Endothelial cell of umbilical vein (primary cell): ENCODE measurements around the gene MAP7D3.

Source experiments
- EZH2 ChIP-seq: IDR thresholded peaks from 2 replicates; pipeline ENCODE4 v1.6.1; 2012; ENCODE audit warnings: borderline replicate concordance, low read depth, mild to moderate bottlenecking, moderate library complexity, low read length, inconsistent platforms; ENCODE audit not compliant: severe bottlenecking
- GATA2 ChIP-seq: IDR thresholded peaks from 2 replicates; pipeline ENCODE4 v1.7.0; 2011; ENCODE audit warnings: low read depth, mild to moderate bottlenecking, moderate library complexity, mixed read lengths, low read length; ENCODE audit not compliant: insufficient read length, insufficient read depth
- POLR2A ChIP-seq: IDR thresholded peaks from 2 replicates; pipeline ENCODE4 v1.6.1; 2012; ENCODE audit warnings: low read depth, mild to moderate bottlenecking, control low read depth, low read length
- POLR2AphosphoS5 ChIP-seq: IDR thresholded peaks from 2 replicates; pipeline ENCODE4 v1.6.1; 2012; ENCODE audit warnings: low read depth, mild to moderate bottlenecking, control low read depth, low read length, moderate library complexity; ENCODE audit not compliant: insufficient read depth
- TF ChIP-seq, protein P1 (sequence below), 2 donors: IDR thresholded peaks; 1 replicate in 1 of 2; 2 replicates in 1 of 2; pipeline ENCODE4 v1.5.1; 2011; ENCODE audit warnings: low read length in 2 of 2, mild to moderate bottlenecking in 2 of 2, moderate library complexity in 2 of 2, control low read depth in 1 of 2, inconsistent platforms in 1 of 2, low read depth in 1 of 2; ENCODE audit not compliant: insufficient read depth in 1 of 2; ENCODE audit errors: extremely low read depth in 1 of 2
- TF ChIP-seq, protein P2 (sequence below): IDR thresholded peaks from 2 replicates; pipeline ENCODE4 v1.6.1; 2011; ENCODE audit not compliant: insufficient read depth, insufficient read length

DNA sequence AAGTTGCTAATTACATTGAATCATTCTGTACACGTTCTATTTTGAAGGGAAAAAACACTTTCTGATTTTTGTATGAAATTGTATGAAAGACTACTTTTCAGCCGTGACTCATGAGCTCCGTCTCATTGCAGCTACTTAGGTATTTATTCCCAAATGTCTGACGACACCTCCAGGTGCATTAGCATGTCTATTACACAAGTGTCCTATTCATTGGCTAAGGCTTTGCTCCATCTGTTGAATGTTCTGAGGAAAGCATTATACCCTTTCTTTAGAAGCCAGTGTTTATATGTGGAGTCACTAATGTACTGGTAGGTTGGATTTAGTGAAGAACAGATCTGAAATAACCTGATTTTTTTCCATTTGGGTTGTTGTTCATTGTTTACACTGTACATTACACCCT is 51.8 kb downstream of the MAP7D3 start:
- TF ChIP-seq, protein P1, sequence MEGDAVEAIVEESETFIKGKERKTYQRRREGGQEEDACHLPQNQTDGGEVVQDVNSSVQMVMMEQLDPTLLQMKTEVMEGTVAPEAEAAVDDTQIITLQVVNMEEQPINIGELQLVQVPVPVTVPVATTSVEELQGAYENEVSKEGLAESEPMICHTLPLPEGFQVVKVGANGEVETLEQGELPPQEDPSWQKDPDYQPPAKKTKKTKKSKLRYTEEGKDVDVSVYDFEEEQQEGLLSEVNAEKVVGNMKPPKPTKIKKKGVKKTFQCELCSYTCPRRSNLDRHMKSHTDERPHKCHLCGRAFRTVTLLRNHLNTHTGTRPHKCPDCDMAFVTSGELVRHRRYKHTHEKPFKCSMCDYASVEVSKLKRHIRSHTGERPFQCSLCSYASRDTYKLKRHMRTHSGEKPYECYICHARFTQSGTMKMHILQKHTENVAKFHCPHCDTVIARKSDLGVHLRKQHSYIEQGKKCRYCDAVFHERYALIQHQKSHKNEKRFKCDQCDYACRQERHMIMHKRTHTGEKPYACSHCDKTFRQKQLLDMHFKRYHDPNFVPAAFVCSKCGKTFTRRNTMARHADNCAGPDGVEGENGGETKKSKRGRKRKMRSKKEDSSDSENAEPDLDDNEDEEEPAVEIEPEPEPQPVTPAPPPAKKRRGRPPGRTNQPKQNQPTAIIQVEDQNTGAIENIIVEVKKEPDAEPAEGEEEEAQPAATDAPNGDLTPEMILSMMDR (IDR thresholded peaks at IDR 0.05; ENCODE audit: extremely low read depth in 1 of 2, insufficient read depth in 1 of 2, low read depth in 1 of 2, low read length in 2 of 2): no peak
- TF ChIP-seq GATA2 (no peak), POLR2A (no peak), POLR2AphosphoS5 (no peak), EZH2 (no peak)
- TF ChIP-seq, protein P2, sequence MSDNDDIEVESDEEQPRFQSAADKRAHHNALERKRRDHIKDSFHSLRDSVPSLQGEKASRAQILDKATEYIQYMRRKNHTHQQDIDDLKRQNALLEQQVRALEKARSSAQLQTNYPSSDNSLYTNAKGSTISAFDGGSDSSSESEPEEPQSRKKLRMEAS: no peak
